COR-L47 (cell line): ENCODE measurements around the gene SULT6B1.

Experiments used
- DNase-seq: peaks from one replicate; lab custom pipeline; 2025; lab: John Stamatoyannopoulos, UW

Gene SULT6B1

DNA sequence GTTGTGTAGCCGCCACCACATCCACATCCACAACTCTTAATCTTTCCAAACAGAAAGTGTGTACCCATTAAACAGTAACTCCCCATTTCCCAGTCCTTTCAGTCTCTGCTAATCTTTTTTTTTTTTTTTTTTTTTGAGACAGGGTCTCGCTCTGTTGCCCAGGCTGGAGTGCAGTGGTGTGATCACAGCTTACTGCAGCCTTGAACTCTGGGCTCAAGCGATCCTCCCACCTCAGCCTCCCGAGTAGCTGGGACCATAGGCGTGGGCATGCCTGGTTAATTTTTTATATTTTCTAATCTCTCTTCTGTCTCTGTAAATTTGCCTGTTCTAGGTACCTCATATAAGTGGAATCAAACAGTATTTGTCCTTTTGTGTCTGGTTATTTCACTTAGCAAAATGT lies 35.2 kb downstream of the SULT6B1 start:
- DNase-seq: no peak

DNA sequence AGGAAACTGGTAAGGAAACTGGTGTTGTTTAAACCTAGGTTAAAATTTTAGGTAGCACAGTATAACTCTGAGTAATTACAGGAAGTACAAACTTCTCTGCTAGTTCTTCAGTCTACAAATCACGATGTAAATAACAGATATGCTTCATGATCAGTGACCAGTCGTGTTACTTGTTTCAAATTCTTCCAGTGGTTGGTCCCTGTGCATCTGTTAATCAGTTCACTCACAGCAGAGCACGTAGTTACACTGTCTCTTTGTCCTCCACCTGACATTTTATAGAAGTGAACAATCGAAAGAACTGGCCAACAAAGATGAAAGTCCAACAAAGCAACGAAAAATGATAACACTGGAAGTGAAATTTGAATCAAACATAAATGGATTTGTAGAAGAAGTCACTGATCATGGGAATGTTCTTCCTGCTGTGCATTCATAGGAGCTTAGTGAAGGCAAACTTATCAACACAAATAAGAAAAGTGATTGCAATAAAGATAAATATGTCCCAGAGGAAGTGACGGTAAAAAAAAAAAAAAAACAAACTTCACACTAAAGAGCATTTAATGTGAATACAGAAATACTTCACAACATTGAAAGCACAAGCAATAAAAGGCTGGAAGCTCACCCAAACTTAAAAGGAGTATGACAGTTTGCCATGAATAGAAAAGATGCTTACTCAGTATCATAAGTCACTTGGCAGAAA lies 38.7 kb downstream of the SULT6B1 start:
- no peak for DNase-seq

DNA sequence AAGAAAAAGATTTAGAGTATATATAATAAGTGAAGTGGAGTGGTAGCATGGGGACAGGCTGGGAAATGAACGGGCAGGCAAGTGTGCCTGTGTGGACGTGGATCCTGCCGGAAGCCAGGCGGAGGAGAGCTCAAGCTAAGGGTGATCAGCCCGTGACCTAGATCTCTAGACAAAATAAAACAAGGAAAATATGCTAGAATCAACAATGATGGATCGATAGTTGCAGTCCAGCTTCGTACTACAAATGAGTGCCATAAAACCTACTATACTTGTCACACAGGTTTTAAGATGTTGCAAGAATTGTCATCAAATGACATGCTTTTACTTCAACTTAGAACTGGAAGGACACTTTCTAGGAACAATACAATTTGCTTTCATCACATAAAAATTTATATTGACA lies 40.1 kb downstream of the SULT6B1 start:
- DNase-seq: no peak

DNA sequence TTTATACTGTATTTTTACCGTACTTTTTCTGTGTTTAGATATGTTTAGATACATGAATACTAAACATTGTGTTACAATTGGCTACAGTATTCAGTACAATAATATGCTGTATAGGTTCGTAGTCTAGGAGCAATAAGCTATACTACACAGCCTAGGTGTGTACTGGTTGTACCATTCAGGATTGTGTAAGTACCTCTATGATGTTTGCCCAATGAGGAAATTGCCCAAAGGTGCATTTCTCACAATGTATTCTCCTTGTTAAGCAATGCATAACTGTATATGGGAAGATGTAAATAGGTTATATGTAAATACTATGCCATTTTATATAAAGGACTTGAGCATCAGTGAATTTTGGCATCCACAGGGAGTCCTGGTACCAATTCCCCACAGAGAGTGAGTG lies 42.4 kb downstream of the SULT6B1 start:
- no peak for DNase-seq

DNA sequence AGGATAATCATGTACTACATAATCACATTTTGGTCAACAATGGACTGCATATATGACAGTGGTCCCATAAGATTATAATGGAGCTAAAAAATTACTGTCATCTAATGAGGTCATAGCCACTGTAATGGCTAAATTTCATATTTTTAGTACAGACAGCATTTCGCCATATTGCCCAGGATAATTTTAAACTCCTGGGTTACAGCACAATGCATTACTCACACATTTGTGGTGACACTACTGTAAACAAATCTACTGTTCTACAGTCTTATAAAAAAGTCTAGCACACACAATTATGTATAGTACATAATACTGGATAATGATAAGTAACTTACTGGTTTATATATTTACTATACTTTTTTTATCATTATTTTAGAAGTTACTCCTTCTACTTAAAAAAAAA lies 44.5 kb downstream of the SULT6B1 start:
- DNase-seq: no peak

DNA sequence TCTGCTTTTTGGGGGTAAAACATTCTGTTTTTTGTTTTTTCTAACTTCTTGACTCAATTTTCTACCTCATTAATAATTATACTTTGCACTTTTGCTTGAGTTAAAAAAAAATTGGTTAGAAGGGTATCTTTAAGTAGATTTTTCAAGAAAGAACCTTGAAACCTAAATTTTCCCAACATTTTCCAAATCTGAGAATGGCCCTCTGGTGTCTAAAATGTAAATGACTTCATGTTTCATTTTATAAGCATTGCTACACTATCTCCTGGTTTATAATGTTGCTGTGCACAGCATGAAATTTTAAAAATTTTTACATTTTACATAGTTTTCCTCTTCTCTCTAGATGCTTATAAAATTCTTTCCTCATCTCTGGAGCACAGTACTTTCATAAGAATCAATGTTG lies 45.9 kb downstream of the SULT6B1 start:
- no peak for DNase-seq

DNA sequence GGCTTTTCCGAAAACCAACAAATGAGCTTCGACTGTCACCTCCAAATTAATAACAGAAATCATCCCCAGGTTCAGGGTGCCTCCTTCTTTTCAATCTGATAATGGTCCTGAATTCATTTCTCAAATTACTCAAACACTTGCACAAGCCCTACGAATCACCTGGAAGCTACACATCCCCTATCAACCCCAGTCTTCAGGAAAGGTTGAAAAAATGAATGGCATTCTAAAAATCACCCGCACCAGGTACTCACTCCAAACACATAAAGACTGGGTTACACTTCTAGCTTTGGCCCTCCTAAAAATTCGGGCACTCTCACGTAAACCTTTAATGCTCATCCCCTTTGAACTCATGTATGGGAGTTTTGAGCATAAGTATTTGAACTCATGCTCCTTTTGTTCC lies 55.6 kb downstream of the SULT6B1 start:
- DNase-seq: no peak

DNA sequence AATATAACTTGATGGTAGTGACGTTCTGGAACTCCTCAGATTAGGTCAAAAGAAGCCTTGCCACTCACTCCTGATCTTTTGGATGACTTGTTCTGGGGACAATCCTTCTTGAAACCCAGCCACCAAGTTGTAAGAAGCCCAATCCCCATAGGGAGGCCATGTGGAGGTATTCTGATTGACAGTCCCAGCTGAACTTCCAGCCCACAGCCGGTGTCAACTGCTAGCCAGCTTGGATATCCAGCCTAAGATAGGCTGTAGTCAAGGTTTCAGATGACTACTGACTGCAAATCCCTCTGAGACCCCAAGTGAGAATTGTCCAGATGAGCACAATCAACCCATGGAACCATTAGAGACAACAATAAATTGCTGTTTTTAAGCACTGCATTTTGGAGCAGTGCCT lies 63.1 kb downstream of the SULT6B1 start:
- no peak for DNase-seq

DNA sequence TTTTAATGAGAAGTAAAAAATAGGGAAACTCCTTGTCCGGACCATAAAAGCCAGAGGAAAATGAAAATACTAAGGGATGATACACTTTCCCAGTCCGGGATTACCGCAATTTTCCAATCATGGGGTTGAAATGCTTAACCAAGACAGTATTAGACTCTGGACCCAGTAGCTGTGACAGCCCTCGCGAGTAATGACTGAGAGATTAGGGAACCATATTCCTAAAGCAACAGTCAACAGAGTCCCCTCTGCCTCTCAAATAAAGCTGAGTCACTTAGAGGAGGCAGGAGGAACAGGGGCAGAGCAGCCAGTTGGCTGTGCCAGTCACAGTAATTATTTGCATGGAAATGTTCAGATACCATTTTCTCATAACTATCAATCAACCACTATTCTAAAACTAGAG lies 69.3 kb downstream of the SULT6B1 start:
- no peak for DNase-seq
